ENCODE measurements around the gene DOCK1.

Gene DOCK1

DNA sequence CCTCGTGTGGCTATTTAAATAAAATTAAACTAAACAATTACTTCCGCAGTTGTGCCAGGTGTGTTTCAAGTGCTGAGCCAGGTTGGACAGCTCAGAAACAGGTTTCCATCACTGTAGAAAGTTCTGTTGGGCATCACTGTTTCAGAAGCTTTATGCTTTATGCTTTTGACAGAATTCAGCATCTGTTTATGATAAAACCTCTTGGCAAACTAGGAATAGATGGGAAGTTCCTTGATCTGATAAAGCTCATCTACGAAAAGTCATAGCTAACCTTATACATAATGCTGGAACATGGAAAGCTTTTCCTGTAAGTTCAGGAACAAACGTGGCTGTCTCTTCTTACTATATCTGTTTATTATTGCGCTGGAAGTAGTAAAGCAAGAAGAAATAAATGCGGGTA is 143.4 kb downstream of the DOCK1 start:
- TF ChIP-seq, protein P1, sequence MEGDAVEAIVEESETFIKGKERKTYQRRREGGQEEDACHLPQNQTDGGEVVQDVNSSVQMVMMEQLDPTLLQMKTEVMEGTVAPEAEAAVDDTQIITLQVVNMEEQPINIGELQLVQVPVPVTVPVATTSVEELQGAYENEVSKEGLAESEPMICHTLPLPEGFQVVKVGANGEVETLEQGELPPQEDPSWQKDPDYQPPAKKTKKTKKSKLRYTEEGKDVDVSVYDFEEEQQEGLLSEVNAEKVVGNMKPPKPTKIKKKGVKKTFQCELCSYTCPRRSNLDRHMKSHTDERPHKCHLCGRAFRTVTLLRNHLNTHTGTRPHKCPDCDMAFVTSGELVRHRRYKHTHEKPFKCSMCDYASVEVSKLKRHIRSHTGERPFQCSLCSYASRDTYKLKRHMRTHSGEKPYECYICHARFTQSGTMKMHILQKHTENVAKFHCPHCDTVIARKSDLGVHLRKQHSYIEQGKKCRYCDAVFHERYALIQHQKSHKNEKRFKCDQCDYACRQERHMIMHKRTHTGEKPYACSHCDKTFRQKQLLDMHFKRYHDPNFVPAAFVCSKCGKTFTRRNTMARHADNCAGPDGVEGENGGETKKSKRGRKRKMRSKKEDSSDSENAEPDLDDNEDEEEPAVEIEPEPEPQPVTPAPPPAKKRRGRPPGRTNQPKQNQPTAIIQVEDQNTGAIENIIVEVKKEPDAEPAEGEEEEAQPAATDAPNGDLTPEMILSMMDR (IDR thresholded peaks at IDR 0.05; ENCODE audit: extremely low read depth, missing control alignments): no peak
- no peak for DNase-seq (ENCODE audit: low spot score)

DNA sequence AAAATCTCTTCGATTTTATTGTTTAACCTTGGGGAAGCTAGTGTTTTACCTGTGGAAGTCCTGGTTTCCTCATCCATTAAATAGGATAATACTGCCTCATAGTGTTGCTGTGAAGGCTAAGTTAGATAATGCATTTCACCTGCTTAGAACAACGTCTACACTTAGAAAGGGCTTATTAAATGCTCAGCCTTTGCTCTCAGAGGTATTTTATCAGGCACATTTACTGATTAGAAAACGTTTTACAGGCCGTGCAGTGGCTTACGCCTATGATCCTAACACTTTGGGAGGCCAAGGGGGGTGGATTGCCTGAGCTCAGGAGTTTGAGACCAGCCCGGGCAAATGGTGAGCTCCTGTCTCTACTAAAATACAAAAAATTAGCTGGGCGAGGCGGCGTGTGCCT is 146.8 kb downstream of the DOCK1 start:
- no peak for DNase-seq (ENCODE audit: low spot score)
- TF ChIP-seq, protein P1 (IDR thresholded peaks at IDR 0.05; ENCODE audit: extremely low read depth, missing control alignments): no peak

DNA sequence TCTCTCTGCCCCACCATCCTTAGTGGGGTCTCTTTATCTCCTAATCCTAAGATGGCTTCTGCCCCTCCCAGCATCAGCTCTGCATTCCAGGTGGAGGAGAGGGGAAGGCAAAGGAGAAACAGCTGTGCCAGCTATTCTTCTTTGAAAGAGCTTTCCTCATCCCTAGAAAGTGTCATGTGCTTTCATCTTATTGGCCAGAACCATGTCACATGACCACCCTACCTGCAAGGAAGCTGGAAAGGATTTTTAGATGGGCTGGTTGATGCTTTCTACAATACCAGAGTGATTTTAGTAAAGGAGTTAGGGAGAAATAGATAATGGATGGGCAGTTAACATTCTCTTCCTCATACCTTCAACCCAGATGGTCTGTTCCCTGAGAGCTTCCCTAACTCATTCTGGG is 150.0 kb downstream of the DOCK1 start:
- TF ChIP-seq, protein P1 (IDR thresholded peaks at IDR 0.05; ENCODE audit: extremely low read depth, missing control alignments): no peak

DNA sequence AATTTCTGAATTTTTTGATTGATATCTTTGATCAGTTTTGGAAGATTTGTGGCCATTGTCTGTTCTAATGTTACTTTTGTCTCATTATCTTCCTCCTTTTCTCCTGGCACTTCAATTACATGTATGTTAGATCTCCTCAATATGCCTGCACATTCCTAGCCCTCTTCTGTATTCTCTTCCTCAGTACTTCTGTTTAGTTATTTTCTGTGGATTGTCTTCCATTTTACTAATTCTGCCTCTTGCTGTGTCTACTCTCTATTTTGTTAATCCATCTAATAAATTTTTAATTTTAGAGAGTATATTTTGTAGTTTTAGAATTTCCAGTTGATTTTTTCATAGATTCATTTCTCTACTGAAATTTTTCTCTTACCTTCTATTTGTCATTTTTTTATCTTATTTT is 154.1 kb downstream of the DOCK1 start:
- DNase-seq (ENCODE audit: low spot score): no peak
- TF ChIP-seq, protein P1 (IDR thresholded peaks at IDR 0.05; ENCODE audit: extremely low read depth, missing control alignments): no peak

More for the DNA sequence above, 150.0 kb downstream of the DOCK1 start:
- DNase-seq (ENCODE audit: low spot score): no peak

GRCh38 chr10:127063762-127064161 is 158.5 kb downstream of the DOCK1 start:
- no peak for DNase-seq (ENCODE audit: low spot score)
- TF ChIP-seq, protein P1 (IDR thresholded peaks at IDR 0.05; ENCODE audit: extremely low read depth, missing control alignments): no peak

DNA sequence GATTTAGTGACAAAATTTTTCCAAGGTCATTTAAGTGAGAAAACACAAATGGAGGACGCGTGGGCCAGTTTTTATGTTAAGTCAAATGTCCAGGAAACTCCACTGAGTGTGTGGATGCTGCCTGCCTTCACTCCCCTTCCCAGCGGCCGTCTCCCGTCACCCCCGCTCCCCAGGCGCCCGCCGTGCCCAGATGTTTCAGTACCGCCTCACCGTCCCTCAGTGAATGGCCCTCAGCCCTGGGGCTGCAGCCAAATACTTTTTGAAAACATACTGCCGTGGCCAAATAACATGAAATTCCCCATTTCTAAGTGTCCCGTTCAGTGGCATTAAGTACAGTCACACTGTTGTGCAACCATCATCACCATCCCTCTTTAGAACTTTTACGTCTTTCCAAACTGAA is 159.2 kb downstream of the DOCK1 start:
- TF ChIP-seq, protein P1 (IDR thresholded peaks at IDR 0.05; ENCODE audit: extremely low read depth, missing control alignments): no peak
- no peak for DNase-seq (ENCODE audit: low spot score)

DNA sequence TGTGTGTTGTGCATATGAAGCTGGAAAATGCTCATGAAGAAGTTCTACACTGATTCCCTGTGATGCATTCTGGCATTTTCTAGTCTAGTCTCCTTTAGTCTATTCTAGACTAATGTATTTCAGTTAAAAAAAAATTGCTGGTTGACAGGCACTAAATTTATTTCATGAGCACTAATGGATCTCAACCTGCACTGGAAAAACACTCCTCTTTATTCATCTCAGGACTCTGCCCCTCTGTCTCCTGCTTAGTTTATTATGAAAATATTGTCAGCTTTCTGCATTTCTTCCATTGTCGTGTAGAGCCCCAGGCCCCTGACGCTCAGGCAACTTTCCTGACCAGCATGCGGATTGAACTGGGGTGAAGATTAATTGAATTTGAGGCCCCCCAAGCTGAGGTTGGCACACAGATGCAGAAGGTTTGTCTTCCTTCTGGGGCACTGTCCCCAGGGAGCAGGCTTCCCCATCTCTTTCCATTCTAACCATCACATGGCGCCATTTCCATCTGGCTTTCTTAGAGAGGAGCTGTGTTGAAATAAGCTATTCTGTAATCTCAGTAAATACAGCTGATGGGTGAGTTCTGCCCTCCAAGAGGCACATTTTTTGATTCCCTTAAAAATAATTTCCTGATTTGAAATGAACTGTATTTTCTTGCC is 162.4 kb downstream of the DOCK1 start:
- TF ChIP-seq, protein P1 (IDR thresholded peaks at IDR 0.05; ENCODE audit: extremely low read depth, missing control alignments): no peak
- no peak for DNase-seq (ENCODE audit: low spot score)
